ENCODE data around the gene RERG.
"Not testable (repeated sequence)": the region's sequence is repeated elsewhere in the genome, so short reads cannot be mapped to it uniquely, and the experiment has no call there.

The RERG gene, protein sequence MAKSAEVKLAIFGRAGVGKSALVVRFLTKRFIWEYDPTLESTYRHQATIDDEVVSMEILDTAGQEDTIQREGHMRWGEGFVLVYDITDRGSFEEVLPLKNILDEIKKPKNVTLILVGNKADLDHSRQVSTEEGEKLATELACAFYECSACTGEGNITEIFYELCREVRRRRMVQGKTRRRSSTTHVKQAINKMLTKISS

DNA sequence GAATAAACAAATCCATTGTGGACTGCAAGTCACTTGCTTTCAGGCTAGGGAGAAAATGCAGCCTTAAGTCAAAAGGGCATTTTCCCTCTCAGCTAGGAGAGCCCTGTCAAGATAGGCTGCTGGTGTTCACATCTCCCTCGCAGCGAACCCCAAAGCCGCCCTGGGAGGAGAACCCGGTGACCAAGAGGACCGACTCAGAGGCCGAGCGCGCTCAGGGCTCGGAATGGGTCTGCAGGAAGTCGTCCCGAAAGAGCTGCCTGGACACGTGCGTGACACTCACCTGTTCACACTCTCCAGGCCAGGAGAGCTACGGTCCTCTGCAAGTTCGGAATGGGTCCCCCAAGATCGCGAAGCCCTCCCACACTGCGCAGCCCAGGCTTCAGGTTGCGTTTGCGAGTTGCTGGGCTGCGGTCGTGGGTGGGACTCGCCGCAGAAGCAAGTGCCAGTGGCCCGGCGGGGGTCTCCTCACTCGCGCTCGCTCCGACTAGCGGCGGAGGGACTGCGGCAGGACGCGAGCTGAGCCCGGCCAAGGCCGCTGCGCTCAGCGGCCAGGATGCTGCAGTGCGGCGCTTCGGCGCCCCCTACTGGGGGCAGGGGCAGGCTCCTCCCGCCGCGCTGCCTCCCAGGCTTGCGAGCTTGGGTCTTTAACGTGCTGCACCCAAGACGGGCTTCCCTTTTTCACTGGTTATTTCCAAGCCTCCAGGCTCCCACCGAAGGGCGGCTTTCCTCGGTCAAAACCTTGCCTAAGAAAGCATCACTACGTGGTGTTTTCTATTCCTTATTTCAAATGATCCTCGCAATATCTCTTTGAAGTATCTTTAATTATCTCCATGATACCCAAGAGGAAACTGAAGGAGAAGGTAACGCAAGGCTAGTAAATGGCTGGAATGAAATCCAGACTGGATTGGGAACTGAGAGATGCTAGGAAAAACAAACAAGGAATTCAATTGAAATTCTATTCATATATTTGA, at the start of gene RERG:
Gene RERG (minus strand): TSS at position 503 of the 971 bp plus-strand sequence. CDS start 3,928 bp downstream, outside the sequence.
- peak; percentile 45 for DNase-seq

DNA sequence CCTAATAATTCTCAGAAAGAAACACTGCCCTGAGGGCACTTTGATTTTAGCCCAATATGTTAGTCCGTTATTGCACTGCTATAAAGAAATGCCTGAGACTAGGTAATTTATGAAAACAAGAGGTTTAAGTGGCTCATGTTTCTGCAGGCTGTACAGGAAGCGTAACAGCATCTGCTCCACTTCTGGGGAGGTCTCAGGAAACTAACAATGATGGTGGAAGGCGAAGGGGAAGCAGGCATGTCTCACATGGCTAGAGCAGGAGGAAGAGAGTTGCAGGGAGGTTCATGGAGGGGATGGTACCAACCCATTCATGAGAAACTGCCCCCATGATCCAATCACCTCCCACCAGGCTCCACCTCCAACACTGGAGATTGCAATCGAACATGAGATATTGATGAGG, 49.4 kb upstream of the RERG start:
- DNase-seq = no peak

DNA sequence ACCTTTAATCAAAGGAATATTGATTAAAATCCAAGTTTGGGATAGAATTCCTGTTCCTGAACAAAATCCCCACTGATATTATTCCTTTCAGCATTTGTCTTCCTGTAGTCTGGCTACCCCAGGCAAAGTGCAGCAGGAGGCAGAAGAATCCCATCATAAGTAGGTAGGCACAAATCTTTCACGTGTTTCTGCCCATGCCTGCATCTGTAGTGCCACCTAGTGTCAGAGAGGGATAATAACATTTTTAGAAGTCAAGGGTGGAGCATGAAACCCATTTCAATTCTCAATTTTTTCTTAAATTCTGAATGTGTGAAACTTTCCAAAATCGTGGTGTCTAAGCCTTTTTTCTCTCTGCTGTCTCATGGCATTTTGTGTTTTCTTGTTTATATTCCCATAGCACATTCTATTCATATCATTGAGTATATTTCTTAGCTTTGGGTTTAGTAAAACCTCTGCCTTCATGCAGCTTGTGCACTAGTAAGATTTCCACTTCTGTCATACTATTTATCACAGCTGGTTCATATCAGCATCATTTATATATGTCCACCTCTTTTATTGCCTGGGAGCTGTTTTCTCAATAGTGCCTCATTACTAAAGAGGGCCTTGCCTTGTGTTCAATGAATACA, 47.8 kb upstream of the RERG start:
- peak; percentile 2 for DNase-seq

DNA sequence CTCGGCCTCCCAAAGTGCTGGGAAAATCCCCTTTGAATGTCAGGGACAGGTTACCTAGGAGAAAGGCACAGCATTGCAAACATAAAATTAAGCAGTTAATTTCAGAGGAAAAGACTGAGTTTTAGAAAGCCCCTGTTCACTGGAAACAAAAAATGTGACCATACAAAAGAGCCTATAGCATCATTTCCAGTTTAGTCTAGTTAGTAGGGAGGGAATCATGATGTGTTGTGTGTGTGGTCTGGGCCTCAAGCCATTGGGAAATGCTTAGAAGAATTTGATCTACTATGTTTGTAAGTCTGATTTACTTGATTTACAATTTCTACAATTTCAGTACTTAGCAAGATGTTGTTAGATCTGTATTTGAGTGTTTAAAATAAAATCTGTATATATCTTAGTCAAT, 47.1 kb upstream of the RERG start:
- DNase-seq = no peak

DNA sequence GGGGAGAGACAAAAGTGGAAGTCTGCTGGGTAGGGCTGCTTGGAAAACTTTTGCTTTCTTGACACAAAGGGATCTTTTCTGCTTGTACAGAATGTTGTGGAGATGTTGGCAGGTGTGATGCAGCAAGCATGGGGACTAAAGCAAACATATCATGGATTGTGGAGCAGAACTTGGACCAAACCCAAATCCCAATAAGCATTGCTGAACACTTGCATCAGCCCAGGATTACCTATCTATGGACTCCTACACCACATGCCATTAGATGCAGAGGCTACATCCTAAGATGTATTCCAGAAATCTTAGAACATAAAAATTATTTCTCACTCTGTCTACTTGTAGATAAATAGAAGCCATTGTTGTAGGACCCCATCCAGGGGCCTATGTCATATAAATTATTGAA, 44.7 kb upstream of the RERG start:
- no peak for DNase-seq

DNA sequence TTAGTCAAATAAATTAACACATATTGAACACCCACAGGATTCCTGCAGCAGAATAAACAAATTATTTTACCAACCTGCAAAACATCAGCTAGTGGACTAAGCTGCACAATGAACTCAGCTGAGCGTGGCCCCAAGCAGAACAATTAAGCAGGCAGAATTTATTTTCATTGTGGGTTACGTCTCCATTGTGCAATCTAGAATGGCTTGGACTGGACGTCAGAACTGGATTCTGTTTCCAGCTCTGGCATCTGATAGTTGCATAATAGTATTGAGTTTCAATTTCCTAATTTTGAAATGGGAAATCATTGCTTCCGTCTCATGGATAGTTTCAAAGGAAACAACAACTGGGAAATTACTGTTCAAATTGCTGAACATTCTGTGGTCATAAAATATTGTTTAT, 35.5 kb upstream of the RERG start:
- DNase-seq = no peak

DNA sequence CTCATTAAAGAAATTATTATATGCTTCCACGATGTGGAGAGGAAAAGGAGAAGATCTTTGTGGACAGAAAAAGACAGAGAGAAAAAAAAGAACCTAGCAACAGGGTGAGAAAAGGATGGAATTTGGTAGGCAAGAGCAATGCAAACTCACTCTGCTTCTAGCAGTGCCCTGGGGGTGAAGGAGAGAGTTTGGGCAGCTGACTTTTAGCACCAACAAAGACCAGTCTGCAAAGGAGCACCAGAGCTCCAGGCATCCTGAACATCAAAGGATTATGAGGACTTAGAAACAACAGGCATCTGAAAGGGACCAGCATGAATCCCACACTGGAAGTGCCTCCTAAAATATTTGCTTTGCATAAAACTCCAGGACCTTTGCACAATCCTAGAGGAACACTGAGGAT, 32.8 kb upstream of the RERG start:
- no peak for DNase-seq

DNA sequence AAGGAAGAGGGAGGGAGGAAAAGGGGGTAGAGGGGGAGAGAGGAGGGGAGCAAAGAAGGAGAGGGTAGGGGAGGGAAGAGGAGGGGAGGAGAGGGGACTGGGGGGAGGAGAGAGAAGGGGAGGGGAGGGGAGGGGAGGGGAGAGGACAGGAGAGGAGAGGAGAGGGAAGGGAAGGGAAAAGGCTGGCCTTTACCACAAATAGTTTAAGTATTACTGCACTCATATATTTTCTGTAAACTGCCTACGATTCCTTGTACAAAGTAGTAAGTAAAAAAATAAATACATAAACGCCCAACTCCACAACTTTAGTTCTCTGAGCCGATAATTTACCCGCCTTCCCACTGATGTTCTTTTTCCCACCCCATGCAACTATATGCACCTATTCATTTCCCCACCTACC, 23.7 kb upstream of the RERG start:
- DNase-seq = no peak

DNA sequence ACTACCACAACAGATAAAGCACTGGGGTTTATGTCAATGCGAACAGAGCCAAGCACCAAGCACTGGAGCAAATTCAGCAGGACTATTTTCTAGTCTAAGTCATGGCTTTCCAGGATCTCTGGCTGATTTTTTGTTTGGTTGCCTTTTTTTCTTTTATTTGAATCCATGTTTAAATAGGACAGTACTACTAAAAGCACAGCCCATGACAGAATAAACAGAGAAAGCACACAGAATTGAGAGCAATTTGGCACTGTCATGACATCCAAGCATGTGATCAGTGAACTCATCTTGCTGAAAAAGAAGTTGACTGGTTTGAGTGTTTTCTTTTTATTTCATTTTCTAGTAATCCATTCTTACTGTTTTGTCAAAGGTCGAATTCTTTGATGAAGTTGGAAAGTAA, 23.1 kb upstream of the RERG start:
- DNase-seq = no peak

DNA sequence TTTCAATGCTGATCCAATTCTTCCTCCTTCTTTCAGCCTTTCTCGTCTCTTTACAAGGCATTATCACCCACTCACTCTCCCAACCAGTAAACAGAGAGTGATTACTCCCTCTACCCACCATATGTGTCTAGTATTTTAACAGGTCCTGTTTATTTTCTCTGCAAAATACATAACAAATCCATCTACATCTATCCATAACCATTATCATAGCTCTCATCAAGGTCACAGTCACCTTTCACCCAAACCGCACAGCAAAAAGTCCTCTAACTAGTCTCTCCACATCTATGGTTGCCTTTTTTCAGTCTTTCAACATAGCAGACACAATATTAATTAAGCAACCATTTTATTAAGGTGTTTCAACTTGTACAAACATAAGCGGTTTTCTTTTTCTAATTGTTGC, 21.9 kb upstream of the RERG start:
- no peak for DNase-seq

DNA sequence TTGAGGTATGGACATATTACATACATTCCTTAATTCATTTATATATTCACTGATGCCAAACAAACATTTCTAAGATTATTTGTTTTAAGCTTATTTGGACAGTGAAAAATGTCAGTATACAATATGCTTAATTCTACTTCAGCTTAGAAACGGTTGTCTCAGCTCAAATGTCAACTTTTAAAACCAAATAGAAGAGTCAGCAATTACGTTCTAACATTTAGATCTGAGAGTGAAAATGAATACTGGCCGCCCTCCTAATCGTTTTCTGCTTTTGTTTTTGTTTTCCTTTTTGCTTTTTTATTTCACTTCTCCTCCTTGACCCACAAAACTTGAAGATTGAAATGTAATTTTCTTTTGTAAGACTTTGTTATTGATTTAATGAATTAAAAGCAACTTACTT, 19.7 kb upstream of the RERG start:
- DNase-seq = no peak

DNA sequence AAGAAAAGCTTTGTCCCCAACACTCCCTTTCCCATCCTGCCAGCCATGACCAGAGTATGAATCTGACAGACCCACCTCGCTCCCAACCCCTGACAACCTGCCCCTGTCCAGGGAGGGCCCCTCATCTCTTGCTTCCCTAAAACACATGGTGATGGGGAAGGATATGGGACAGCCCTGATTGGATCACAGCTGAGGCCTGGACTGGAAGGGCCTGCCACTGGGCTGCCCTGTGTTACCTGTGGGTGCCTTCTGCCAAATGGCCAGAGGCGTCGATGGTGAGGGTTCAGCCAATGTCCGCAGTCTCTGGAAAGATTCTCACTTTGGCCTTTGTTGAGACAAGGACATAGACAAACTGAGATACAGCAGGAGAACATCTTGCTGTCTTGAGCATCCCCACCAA, 13.3 kb upstream of the RERG start:
- no peak for DNase-seq

DNA sequence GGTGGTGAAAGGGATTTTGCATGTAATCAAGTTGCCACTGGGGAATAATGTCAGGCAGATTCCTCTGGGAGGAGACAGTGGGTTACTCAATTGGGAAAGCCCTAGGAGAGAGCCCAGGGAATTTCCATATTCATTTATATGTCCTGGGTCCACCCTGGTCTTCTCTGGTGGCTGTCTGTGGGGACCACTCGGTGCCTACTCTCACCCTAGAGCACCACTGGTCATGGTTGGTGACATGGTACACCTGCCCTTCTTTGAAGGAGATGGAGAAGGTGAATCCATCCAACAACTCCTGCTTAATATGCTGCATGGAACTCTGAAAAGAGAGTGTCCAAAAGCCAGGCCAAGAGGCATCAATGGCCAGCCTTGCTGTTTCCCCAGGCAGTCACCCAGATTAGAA, 12.8 kb upstream of the RERG start:
- no peak for DNase-seq

DNA sequence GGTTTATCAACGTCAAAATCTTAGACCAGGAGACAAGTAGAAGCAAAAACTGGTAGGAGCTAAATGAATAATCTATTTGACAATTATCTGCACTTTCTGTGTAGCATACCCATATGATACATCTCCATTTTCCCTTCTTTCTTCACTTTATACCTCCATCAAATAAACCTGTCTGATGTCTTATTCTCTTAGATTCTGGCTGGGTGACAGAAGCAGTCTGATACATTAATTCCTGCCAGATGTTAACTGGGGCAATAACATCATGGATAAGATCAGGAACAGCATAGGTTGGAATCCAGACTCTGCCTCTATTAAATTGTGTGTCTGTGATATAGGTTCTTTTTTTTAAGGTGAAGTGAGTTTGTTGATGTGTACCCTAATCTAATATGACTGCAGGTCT, 11.7 kb upstream of the RERG start:
- no peak for DNase-seq

DNA sequence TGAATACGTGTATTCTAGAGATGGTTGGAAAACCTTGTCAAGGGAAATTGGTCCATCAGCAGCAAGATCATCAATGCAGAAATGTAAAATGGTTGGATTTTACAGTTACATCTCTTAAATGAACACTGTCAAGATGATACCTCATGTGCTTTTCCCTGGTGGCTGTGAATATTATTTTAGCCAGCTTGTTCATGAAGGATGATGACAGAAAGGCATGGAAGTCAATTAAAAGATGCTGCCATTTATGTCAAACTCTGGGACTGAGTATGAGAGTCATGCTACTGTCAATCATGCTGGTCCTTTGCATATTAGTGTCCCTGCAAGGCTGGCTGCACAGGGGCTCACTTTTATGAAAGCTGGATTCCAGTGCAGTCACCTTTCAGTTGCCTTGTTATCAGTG, 10.3 kb upstream of the RERG start:
- no peak for DNase-seq

DNA sequence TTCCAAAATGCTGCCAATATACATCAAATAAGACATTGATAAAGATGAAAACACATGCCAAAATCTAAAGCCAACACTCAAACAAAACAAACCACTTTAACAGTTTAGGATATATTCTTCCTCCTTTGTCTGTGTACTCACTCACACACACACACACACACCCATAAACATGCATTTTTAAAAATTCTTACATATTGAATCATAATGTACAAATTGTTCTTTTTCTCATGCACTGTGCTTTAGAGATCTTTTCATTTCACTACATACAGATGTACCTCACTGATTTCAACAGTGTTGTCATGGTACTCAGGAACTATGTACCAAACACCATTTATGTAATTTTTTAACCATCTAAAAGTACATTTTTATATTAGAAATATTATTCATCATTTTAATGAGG, 9.5 kb upstream of the RERG start:
- DNase-seq = no peak

DNA sequence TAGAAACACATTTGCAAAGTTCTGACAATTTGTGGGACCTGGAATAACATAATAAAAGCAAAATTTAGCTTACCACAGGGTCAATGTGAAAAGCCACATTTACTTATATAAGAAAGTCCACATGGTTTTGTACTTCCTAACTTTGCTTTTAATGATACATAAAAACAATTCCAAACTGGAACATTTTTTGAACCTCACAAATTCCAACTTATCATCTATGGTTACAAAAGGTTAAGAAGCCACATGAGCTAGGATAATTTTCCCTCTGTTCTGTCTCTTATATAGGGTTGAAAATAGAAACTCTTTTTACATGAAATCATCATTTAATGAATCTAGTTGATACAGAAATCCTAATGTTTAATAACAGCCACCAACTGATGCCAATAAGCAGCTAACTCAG, 8.9 kb upstream of the RERG start:
- DNase-seq = no peak

DNA sequence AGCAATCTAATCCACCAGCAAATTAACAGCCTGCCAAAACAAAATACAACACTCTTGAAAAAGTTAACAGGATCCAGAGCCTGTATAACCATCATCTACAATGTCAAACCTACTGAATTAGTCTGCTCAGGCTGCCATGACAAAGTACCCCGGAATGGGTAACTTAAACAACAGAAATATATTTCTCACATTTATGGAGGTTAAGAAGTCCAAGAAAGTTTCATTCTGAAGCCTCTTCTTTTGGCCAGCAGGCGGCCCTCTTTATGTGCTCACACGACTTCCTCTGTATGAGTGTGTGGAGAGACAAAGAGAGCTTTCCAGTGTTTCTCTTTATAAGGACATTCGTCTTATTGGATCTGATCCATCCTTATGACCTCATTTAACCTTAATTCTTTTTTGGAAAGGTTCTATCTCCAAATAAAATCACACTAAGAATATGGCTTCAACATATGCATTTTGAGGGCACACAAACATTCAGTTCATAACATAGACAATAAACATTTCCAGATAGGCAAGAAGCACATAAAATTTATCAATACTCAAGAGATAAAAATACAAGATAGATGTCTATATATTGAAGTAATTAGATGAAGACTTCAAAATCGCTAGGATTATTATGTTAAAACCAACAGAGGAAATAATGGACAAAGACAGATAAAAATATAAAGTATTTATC, 5.9 kb upstream of the RERG start:
- no peak for DNase-seq

DNA sequence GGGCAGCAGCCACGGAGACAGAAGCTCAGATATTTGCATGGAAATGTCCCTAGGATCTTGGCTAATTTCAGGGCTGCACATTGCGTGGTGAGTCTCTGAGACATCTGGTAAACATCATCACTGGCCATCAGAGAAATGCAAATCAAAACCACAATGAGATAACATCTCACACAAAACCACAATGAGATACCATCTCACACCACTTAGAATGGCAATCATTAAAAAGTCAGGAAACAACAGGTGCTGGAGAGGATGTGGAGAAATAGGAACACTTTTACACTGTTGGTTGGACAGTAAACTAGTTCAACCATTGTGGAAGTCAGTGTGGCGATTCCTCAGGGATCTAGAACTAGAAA, 4.6 kb upstream of the RERG start:
- not testable (repeated sequence) for DNase-seq

DNA sequence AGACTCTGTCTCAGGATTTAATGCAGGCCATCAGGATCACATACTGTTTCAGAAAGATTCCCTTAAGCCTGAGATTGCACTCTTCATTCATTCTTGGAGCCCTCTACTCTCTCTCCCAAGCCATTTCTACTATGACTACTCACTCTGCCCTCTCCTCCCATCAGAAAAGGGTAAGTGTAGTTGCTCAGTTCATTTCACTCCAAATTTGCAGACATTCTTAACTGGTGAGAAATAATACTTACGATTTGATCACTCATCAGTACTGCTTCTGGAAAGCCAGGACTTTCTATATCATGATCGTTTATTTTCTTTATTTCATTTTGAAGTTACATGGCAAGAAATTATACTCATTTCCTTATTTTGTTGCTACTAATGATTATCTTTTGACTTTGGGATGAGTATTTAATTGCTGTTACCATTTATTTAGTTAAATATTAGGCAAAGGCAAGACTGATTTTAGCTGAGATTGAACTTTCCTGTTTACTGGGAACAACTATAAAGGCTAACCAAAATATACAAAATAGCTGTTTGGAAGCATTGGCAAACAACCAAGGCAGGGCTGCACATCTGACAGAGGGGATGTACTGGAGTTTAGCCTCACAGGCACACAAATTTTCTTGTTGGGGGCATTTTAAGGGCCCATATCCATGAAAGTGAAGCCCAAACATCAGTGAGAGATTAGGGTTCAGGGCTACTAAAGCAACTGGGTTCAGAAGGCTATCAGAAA, 4.1 kb upstream of the RERG start:
- no peak for DNase-seq

DNA sequence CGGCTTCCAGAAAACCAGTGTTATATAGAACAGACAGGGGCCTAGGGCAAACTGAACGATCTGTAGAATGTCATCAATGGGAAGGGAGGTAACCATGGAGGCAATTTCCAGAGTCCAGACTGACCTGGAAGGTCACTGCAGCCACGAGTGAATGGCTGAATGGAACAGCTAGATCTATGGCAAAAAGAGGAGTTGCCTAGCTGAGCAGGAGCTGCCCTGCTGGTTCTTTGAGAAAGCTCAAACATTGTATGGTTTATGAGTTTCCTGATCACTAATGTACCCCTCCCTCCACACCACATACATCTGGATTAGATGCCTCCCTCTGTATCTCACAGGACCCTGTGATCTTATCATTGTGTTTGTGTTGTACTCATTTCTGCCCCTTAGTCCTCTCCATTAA, 1.0 kb upstream of the RERG start:
- no peak for DNase-seq

DNA sequence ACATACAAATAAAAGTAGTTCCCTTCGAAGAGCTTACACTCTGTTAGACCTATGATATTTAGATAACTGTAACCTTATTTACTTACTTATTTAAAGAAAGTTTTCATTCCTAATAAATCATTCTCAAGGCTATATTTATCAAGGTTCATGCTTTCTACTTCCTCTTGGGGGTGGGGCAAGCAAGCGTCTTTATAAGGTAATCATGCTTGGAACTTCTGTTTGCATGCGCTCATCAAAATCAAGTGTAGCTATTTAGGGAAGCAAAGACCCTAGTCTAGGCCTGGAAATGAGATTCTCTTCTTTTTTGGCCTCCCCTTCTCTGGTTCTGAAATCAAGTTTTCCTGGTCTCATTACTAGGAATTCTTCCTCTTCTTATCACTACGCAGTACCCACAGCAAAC, 766 bp downstream of the RERG start:
- DNase-seq = no peak

DNA sequence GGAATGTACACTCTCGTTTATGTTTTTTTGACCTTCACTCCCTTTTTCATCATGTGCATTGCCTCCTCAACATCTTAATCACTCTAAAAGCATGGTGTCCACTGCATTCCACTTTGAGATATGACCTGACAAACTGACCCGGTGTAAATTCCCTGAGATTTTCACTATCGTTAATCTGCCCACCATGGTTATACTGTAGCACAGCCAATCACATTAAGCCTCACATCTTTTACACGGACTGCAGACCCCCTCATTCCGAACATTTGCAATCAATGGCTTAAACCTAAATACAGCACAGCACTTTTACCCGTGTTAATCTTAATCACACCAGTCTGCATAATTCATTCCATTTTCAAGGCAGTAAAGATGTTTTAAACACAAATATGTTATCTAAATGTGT, 2.4 kb downstream of the RERG start:
- DNase-seq = no peak

Data from stimulated activated naive CD4-positive, alpha-beta T cell treated with Interleukin-2 at 50 U/mL for 16 hours (primary cell).